Measurements from ENCODE around the gene WWOX.

WWOX gene

DNA sequence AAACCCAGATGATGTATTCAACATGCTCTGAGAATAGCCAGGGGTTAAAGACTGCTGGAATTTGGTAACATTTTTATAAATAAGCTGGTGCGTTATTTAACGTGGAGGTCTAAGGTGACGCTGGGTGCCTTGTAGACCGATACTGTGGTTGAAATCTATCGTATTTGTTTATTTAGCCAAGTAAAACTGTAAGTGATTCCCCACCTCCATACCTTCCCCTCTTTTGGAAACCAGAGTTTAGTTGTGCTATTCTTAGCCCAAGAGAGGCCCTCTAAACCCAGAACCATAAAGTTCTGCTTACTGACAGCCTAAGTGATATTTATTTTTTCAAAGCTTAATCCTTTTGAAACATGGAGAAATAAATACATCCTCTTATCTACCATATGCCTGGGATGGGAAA lies 744.5 kb downstream of the WWOX start:
- no peak for DNase-seq (ENCODE audit: low read depth in 2 of 2)

DNA sequence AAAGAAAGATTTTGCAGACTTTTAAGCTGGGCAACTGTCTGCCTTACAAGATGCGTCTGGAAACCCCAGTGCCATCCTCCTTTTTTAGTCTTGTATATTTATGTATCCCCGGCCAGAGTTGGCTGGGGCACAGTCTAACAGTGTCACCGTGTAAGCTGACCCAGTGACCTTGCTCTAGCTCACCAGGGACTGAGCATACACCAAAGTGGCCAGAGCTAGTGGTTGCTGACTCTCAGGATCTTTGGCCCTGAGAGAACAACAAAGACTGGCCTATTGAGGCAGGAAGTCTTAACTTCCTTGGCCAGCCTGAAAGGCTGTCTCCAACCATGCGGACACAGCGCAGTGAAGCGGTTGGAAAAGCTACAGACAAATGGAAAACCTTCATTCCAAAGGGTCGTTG lies 745.2 kb downstream of the WWOX start:
- DNase-seq (ENCODE audit: low read depth in 2 of 2) = no peak

GRCh38 chr16:78851266-78851665 lies 751.8 kb downstream of the WWOX start:
- no peak for DNase-seq (ENCODE audit: low read depth in 2 of 2)

- no peak for DNase-seq (ENCODE audit: low read depth in 2 of 2)
These were observed 752.7 kb downstream of the WWOX start for GRCh38 chr16:78852081-78852635.

DNA sequence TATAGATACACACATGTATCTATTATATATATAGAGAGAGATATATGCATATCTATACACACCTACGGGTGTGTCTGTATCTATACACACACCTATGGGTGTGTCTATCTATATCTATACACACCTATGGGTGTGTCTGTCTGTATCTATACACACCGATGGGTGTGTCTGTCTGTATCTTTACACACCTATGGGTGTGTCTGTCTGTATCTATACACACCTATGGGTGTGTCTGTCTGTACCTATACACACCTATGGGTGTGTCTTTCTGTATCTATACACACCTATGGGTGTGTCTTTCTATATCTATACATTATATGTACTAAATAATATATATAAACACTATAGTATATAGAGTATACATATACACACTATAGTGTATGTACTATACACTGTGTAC lies 762.6 kb downstream of the WWOX start:
- DNase-seq (ENCODE audit: low read depth in 2 of 2) = no peak

DNA sequence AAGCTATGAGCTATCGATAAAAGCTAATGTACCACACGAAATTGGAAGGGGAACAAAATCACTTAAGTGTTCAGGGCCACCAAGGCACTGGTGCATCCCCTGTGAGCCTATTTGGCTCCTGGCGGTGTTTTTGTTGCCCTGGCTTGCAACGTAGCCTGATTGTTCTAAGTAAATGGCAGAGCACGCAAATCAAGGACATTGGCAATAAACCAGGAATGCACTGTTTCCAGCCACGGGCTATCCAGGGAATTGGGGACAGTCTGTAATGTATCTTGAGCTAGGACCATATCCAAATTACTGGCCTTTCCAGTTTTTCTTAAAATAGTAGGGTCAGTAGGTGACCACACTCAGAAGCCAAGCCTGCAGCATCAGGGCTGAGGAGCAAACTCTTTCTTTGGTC lies 767.1 kb downstream of the WWOX start:
- no peak for DNase-seq (ENCODE audit: low read depth in 2 of 2)

- DNase-seq (ENCODE audit: low read depth in 2 of 2) = no peak
These were observed 770.0 kb downstream of the WWOX start for GRCh38 chr16:78869492-78869891.

- no peak for DNase-seq (ENCODE audit: low read depth in 2 of 2)
These were observed 771.8 kb downstream of the WWOX start for GRCh38 chr16:78871241-78871640.

GRCh38 chr16:78876671-78877070 lies 777.2 kb downstream of the WWOX start:
- no peak for DNase-seq (ENCODE audit: low read depth in 2 of 2)

DNA sequence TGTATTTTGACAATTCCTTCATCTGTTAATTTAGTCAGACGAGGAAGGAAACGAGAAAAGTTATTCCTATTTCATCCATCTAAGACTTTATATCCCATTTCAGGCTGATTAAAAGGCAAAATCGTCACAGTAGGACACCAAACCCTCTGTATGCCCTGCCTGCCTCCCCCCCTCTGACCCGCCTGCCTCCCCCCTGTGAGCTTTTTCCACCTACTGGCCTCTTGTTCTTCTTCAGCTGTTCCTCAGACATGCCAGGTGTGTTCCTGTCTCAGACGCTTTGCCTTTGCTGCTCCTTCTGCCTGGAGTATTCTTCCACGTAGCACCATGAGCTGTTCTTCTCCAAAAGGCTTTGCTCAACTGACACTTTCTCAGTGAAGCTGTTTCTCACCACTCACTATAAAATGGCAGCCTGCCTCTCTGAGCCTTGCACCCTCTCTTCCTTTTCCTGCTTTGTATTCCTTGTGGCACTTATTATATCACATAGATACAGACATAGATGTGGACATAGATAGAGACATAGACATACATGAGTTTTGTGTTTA lies 777.7 kb downstream of the WWOX start:
- DNase-seq (ENCODE audit: low read depth in 2 of 2) = no peak

DNA sequence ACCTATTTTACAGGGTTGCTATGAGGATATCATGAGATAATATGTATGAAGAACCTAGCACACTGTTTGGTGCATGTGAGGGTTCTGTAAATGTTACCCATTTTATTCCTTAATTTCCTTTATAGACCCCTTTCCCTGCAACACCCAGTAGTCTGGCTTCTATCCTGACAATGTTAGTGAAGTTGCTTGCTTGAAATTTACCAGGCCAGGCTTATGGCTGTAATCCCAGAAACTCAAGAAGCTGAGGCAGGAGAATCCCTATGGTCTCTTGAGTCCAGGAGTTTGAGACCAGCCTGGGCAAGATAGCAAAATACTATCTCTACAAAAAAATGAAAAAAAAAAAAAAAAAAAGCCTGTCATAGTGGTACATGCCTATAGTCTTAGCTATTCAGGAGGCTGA lies 779.1 kb downstream of the WWOX start:
- DNase-seq (ENCODE audit: low read depth in 2 of 2) = no peak

- no peak for DNase-seq (ENCODE audit: low read depth in 2 of 2)
These were observed 779.6 kb downstream of the WWOX start for GRCh38 chr16:78879011-78879410.

GRCh38 chr16:78882150-78882549 lies 782.7 kb downstream of the WWOX start:
- no peak for DNase-seq (ENCODE audit: low read depth in 2 of 2)

DNA sequence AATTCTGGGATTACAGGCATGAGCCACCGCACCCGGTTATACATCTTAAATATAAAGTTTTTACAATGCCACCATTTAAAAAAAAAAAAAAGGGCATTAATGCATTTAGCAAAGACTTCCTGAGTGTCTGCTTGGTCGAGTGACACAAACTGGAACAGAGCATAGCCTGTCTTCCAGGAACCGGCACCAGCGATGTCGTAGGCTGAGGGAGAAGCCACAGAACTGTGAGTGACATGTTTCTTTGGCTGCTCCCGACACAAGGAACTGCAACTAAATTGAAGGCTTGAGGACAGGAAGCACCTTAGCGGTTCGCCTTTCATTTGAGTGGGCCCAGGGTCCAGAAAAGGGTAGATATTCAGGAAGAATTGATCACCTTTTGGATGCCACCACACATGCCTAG lies 783.3 kb downstream of the WWOX start:
- DNase-seq (ENCODE audit: low read depth in 2 of 2) = no peak

DNA sequence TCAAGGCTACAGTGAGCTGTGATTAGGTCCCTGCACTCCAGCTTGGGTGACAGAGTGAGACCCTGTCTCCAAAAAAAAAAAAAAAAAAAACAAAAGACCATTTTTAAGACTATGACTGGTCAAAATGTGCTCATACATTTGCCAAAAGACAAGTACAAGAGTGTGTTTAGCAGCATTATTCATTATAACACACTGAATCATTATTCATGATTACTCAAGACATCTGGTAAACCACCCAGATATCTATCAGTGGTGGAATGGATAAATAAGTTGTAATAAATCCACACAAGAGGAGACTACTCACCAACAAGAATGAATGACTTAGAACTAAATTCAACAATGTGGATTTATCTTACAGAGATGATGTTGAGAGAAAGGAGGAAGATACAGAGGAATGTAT lies 784.8 kb downstream of the WWOX start:
- no peak for DNase-seq (ENCODE audit: low read depth in 2 of 2)

- DNase-seq (ENCODE audit: low read depth in 2 of 2) = no peak
These were observed 789.9 kb downstream of the WWOX start for GRCh38 chr16:78889346-78889745.

DNA sequence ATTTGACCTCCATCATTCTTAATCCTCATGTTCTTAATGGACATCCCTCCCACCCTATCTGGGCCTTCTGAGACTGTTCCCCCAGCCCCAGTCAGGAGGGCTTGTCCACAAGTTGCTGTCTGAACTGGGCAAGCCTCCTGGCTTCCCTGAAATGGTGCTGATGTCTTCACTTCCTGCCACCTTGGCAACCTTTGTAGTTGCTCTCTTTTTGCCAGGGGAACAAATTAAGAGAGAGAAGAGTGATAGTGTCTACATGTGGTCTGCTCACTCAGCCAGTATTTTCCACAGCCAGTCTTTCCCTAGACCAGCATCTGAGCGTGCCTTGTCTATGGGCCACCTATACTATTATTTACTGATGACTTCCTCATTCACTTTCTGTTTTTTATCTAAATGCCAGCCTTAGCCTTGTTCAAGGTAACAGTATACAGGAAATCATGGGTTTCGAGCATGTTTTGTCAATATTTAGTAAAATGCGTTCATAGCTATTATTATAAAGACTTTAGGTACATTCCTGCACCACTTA lies 791.0 kb downstream of the WWOX start:
- no peak for DNase-seq (ENCODE audit: low read depth in 2 of 2)

DNA sequence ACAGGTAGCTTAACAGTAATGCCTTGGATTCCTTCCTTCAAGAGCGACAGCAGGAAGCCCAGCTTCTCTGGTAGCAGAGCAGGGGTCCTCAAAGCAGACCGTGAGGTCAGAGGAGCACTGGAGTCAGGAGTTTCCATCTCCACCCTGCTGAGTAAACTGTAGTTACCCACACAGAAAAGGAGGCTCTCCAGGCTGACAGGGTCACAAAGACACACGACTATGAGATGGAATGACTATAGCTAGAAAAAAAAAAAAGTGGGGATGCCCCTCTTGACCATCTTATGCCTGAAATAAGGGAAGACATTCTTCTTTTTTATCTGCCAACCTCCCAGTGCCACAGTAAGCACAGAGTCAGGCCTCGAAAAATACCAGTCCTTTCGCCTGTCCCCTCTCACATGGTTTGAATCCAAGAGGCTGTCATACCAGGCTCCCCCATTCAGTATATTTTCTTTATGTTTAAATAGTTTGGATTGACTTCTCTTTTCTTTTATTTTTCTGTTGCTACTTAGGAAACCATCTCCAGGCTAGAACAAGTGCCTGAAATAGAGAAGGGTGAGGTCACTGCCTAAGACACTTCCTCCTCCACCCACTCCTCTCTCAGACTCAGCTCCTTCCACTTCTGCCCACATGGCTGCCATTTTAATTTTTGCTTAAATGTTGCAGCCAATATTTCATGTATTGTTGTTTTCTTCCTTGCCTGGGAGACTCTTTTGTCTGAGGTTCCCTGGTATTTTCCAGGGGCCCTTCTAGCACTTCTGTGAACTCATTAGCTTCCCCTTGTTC lies 793.7 kb downstream of the WWOX start:
- DNase-seq (ENCODE audit: low read depth in 2 of 2) = no peak

GRCh38 chr16:78894886-78895285 lies 795.4 kb downstream of the WWOX start:
- DNase-seq (ENCODE audit: low read depth in 2 of 2) = no peak

DNA sequence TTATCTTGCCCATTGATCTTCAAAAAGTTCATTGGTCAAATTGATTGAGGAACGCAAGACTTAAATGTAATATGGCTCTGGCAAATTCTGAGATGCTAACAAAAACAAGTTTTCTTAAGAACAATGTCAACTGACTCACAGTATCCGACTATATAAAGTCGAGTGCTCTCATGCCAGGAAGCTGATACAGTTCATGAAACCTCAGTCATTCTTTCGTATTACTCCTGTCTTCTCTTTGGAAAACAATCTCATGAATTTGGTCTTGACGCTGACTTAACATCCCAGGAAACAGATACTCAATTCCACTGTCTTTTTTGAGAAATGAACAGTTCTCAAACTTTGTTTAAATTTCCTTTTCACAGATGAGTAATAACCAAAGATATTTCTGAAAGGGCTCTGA lies 796.2 kb downstream of the WWOX start:
- no peak for DNase-seq (ENCODE audit: low read depth in 2 of 2)

GRCh38 chr16:78896280-78896679 lies 796.8 kb downstream of the WWOX start:
- DNase-seq (ENCODE audit: low read depth in 2 of 2) = no peak

GRCh38 chr16:78897299-78897698 lies 797.8 kb downstream of the WWOX start:
- DNase-seq (ENCODE audit: low read depth in 2 of 2) = no peak

Measured in activated CD8-positive, alpha-beta memory T cell treated with anti-CD3 and anti-CD28 coated beads for 4 hours (primary cell).